ENCODE results near the gene APOBEC4. TPM values are rescaled to one million over a fixed set of nuclear protein-coding genes. Genes with fewer than 3 reads are reported as not detected.
A peak's percentile ranks its signal among the peaks of the same experiment; 100 is the strongest.

The APOBEC4 gene
- total and polyA plus RNA-seq, 10 of the 15 experiments (the other 5 are each of a cell fraction or from before 2014, with no cell fraction given): 0.04 to 0.25 (median 0.06) TPM; not detected in 5

GRCh38 chr1:183646776-183647175 lies 6.3 kb downstream of the APOBEC4 start:
- CTCF ChIA-PET: interaction anchor here (0.8 to 6.8 kb wide), 5 partner anchors 9 to 256 kb away, joined by 3 to 37 read pairs (median 3); no protein-coding TSS in a partner anchor
- intact Hi-C loops (cut with micrococcal nuclease; ENCODE audit: unreplicated experiment) (no loop called here), in situ Hi-C loops (cut with MboI) (no loop called here)
- FAIRE-seq (no peak), DNase-seq (ENCODE audit: low read depth, low spot score) (no peak), ATAC-seq (peak; percentile 43)
- no peak overlapping the region for H3K9ac ChIP-seq (ENCODE audit: control insufficient read depth, insufficient read depth, low read length)
- no peaks in the 10 kb centered on the region for H4K20me1 ChIP-seq (ENCODE audit: control insufficient read depth, insufficient read depth)
- no peaks in the 10 kb centered on the region; a peak in 1 of 4 replicates for H3K36me3 ChIP-seq (ENCODE audit: control insufficient read depth in 2 of 2, insufficient read depth in 2 of 2, low read length in 1 of 2)
- H3K27me3 ChIP-seq (replicated peaks in 1 of 2; ENCODE audit: control insufficient read depth in 2 of 2, insufficient read depth in 2 of 2, low read length in 1 of 2): no peaks in the 10 kb centered on the region
- POLR2A ChIA-PET: interaction anchor here (0.6 to 3.8 kb wide), 3 partner anchors 9 to 15 kb away, joined by 4 to 21 read pairs (median 5); partner anchors contain the start of gene ARPC5
- SMC1A ChIA-PET (ENCODE audit: uncharacterized antibody, unreplicated experiment): interaction anchor here (0.7 to 4.0 kb wide), 7 partner anchors 8 to 269 kb away, joined by 3 to 25 read pairs (median 11); no protein-coding TSS in a partner anchor
- peaks cover 6% of the 10 kb centered on the region for H3K4me1 ChIP-seq (ENCODE audit: control insufficient read depth, insufficient read depth, low read length)
- H2AFZ ChIP-seq (ENCODE audit: control insufficient read depth, low read depth, low read length): no peak overlapping the region; the same call in 1 of the 2 replicates
- H3K4me3 ChIP-seq: no peak overlapping the region
- H3K27ac ChIP-seq (ENCODE audit: control insufficient read depth, insufficient read depth): no peak overlapping the region
- no peaks in the 10 kb centered on the region; the same call in 1 of the 2 replicates for H3K79me2 ChIP-seq (ENCODE audit: control insufficient read depth, insufficient read depth, low read length)
- no peak overlapping the region for H3K4me2 ChIP-seq (ENCODE audit: control insufficient read depth, insufficient read depth)
- RAD21 ChIA-PET (ENCODE audit: unreplicated experiment): interaction anchor here (0.6 to 3.5 kb wide), 9 partner anchors 9 to 342 kb away, joined by 3 to 16 read pairs (median 5); no protein-coding TSS in a partner anchor
- TF ChIP-seq HDGF (IDR thresholded peaks at IDR 0.05) (no peak), SIN3A (IDR thresholded peaks at IDR 0.05; ENCODE audit: low read depth, low read length) (no peak), FOXK2 (IDR thresholded peaks at IDR 0.05) (no peak), ZBED1 (IDR thresholded peaks at IDR 0.05; ENCODE audit: borderline replicate concordance) (no peak), RBBP5 (conservative IDR thresholded peaks at IDR 0.05) (no peak), ZNF622 (IDR thresholded peaks at IDR 0.05) (no peak), NBN (IDR thresholded peaks at IDR 0.05) (no peak), NFIC (IDR thresholded peaks at IDR 0.05; ENCODE audit: low read depth, low read length) (no peak), POLR2AphosphoS2 (IDR thresholded peaks at IDR 0.05; ENCODE audit: low read depth, low read length) (no peak), IKZF2 (IDR thresholded peaks at IDR 0.05) (no peak), ZNF217 (IDR thresholded peaks at IDR 0.05) (no peak), TCF12 (IDR thresholded peaks at IDR 0.05; ENCODE audit: low read depth, low read length) (no peak), ASH2L (IDR thresholded peaks at IDR 0.05; ENCODE audit: borderline replicate concordance, low read depth) (no peak), IKZF1 (conservative IDR thresholded peaks at IDR 0.05) (no peak), DPF2 (IDR thresholded peaks at IDR 0.05) (no peak), POU2F2 (IDR thresholded peaks at IDR 0.05; ENCODE audit: borderline replicate concordance, low read depth, low read length) (no peak)
- TF ChIP-seq, protein P1, sequence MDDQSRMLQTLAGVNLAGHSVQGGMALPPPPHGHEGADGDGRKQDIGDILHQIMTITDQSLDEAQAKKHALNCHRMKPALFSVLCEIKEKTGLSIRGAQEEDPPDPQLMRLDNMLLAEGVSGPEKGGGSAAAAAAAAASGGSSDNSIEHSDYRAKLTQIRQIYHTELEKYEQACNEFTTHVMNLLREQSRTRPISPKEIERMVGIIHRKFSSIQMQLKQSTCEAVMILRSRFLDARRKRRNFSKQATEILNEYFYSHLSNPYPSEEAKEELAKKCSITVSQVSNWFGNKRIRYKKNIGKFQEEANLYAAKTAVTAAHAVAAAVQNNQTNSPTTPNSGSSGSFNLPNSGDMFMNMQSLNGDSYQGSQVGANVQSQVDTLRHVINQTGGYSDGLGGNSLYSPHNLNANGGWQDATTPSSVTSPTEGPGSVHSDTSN (IDR thresholded peaks at IDR 0.05; ENCODE audit: insufficient replicate concordance, low read depth, low read length): no peak
- TF ChIP-seq, protein P2, sequence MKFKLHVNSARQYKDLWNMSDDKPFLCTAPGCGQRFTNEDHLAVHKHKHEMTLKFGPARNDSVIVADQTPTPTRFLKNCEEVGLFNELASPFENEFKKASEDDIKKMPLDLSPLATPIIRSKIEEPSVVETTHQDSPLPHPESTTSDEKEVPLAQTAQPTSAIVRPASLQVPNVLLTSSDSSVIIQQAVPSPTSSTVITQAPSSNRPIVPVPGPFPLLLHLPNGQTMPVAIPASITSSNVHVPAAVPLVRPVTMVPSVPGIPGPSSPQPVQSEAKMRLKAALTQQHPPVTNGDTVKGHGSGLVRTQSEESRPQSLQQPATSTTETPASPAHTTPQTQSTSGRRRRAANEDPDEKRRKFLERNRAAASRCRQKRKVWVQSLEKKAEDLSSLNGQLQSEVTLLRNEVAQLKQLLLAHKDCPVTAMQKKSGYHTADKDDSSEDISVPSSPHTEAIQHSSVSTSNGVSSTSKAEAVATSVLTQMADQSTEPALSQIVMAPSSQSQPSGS (IDR thresholded peaks at IDR 0.05; ENCODE audit: low read length): no peak
- no TSS peak for BruUV-seq (replicated peaks)
- H3K9me3 ChIP-seq (replicated peaks; ENCODE audit: control insufficient read depth, insufficient read depth, low read length): no peaks in the 10 kb centered on the region
